AG08395 (cell line): ENCODE results near the gene GPRC6A.
"Not testable (repeated sequence)": the region's sequence is repeated elsewhere in the genome, so short reads cannot be mapped to it uniquely, and the experiment has no call there.

ENCODE experiments used
- DNase-seq: peaks from one replicate; pipeline ENCODE4 v3.0.0; 2012; ENCODE audit warnings: mixed read lengths, low spot score

GPRC6A gene, protein sequence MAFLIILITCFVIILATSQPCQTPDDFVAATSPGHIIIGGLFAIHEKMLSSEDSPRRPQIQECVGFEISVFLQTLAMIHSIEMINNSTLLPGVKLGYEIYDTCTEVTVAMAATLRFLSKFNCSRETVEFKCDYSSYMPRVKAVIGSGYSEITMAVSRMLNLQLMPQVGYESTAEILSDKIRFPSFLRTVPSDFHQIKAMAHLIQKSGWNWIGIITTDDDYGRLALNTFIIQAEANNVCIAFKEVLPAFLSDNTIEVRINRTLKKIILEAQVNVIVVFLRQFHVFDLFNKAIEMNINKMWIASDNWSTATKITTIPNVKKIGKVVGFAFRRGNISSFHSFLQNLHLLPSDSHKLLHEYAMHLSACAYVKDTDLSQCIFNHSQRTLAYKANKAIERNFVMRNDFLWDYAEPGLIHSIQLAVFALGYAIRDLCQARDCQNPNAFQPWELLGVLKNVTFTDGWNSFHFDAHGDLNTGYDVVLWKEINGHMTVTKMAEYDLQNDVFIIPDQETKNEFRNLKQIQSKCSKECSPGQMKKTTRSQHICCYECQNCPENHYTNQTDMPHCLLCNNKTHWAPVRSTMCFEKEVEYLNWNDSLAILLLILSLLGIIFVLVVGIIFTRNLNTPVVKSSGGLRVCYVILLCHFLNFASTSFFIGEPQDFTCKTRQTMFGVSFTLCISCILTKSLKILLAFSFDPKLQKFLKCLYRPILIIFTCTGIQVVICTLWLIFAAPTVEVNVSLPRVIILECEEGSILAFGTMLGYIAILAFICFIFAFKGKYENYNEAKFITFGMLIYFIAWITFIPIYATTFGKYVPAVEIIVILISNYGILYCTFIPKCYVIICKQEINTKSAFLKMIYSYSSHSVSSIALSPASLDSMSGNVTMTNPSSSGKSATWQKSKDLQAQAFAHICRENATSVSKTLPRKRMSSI

GRCh38 chr6:116828983-116829382, at the start of gene GPRC6A:
Gene GPRC6A (minus strand): TSS chr6:116829083. CDS start chr6:116829013, 70 bp downstream.
- no peak for DNase-seq

DNA sequence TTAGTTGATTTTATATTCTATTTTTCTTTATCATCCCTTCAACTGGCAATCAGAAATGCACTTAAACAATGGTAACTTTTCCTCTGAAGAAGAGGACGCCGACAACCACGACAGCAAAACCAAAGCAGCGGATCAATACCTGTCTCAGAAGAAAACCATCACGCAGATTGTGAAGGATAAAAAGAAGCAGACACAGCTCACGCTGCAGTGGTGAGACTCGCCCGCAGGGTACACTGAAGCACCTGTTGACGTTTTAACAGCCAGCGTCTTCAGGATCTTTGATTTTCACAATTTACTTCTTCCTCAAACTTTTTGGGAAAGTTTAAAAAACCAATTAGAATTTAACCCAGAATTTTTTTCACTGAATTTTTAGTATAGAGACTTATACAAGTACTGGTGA, 48.9 kb upstream of the GPRC6A start:
- no peak for DNase-seq

GRCh38 chr6:116876635-116877611, 48.0 kb upstream of the GPRC6A start, which contains the start of gene RFX6:
Gene RFX6 (plus strand): TSS chr6:116877242. CDS start chr6:116877276, 34 bp downstream.
- DNase-seq: no peak

- no peak for DNase-seq
These were observed 47.2 kb upstream of the GPRC6A start for GRCh38 chr6:116876107-116876506.

GRCh38 chr6:116872771-116873170, 43.9 kb upstream of the GPRC6A start:
- DNase-seq: no peak

DNA sequence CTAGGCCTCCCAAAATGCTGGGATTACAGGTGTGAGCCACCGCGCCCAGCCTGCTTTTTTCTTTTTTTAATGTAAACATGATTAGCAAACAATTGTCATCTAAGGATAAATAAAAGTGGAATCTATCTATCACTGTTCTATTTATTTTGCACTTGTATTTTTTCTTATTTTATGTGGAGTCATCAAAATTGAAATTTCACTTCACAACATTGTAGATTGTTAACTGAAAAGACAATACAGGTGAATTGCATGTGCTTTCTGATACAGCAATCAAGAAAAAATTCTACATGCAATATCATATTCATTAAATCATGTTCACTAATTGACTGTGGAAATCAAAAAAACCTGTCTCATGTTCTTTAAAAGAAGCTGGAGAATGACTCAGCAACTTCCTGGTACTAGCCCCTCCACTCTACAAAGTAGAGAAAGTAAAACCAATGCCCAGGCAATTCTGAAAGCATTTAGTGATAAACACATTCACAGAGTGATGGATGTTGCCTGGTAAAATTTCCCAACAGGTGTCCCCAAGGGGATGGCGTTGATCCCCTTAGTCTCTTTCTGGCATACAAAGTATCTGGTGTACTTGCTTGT, 37.5 kb upstream of the GPRC6A start:
- DNase-seq: no peak

GRCh38 chr6:116859264-116859663, 30.4 kb upstream of the GPRC6A start:
- no peak for DNase-seq

GRCh38 chr6:116858060-116858459, 29.2 kb upstream of the GPRC6A start:
- no peak for DNase-seq

GRCh38 chr6:116847227-116847626, 18.3 kb upstream of the GPRC6A start:
- DNase-seq: peak; percentile 22

- DNase-seq: no peak
These were observed 13.6 kb upstream of the GPRC6A start for GRCh38 chr6:116842459-116842858.

DNA sequence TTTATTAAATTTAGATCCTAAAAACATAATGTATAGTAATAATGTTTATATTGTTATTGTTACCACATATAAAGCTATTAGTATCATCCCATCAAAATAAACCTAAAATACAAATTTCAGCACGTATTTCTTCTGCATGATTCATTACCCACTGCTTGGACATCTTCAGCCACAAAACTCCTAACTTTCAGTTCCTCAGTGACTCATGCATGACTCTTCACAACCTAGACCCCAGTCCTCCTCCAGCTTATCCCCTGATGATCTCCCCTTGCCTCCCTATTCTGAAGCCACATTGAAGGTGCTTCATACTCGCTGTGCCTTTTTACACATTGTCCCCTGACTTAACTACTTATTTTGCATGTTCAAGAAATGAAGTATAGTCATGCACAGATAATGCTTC, 11.2 kb upstream of the GPRC6A start:
- DNase-seq: no peak

GRCh38 chr6:116836606-116837342, 7.9 kb upstream of the GPRC6A start:
- no peak for DNase-seq

DNA sequence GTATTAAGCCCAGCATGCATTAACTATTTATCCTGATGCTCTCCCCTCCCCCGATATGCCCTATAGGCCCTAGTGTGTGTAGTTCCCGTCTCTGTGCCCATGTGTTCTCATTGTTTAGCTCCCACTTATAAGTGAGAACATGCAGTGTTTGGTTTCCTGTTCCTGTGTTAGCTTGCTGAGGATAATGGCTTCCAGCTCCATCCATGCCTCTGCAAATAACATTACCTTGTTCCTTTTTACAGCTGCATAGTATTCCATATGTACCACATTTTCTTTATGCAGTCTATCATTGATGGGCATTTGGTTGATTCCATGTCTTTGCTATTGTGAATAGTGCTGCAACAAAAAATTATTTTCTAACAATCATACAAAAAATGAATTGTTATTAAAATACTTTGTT, 5.6 kb upstream of the GPRC6A start:
- DNase-seq: not testable (repeated sequence)

- DNase-seq: no peak
These were observed 1.2 kb downstream of the GPRC6A start for GRCh38 chr6:116827561-116828240.

- not testable (repeated sequence) for DNase-seq
These were observed 12.5 kb downstream of the GPRC6A start for GRCh38 chr6:116816336-116816735.

- DNase-seq: no peak
These were observed 16.7 kb downstream of the GPRC6A start for GRCh38 chr6:116812051-116812650.

GRCh38 chr6:116801971-116802370, 26.9 kb downstream of the GPRC6A start:
- no peak for DNase-seq

DNA sequence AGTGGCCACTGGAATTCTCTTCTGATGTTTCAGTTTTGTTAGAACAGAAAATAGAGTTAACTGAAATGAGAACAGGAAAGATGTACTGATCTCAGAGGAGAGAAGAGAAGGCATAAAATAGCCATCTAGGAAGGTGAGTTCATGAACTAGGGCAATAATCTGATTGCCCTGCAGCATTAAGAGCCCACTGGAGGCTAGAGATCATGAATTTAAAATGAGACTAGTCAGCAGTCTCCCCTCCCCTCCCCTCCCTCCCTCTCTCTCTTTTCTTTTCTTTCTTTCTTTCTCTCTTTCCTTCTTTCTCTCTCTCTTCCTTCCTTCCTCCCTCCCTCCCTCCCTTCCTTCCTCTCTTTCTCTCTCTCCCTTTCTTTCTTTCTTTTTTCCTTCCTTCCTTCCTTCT, 28.9 kb downstream of the GPRC6A start:
- no peak for DNase-seq

DNA sequence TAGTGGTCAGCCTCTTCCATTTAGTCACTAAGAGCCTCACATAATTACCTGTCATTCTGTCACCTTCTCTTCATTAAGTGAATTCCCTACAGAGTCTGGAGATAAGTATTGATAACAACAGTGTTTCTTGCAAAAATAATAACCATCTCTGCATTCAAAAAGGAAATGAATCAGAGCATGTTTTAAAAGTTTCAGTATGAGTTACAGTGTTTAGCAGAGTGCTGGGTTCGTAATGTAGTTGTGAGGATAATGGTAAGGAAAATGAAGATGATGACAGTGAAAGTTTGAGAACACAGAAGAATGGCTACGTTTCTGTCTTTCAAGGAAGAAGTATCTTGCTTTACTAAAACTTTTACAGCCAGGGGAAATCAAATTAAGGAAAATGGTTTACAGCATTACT, 31.3 kb downstream of the GPRC6A start:
- DNase-seq: no peak

DNA sequence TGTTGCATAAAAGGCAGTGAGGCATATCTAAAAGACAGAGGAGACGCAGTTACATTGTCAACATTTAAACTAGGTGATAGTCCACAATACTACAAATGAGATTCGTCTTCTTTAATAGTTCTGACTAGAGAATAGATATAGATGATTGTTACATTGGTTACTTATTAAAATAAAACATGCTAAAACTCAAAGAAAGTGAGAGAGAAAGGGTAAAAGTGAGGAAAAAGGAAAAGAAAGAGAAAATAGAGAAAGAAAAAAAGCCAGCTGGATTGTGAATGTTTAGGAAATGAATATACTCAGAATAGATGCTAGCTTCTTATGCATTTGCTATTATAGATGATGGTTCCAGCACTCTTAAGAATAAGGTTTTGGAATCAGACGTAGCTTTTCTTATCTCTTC, 35.7 kb downstream of the GPRC6A start:
- DNase-seq: no peak
